SK-N-SH (cell line): Measurements from ENCODE around the gene CD22. TPM values are rescaled to one million over a fixed set of nuclear protein-coding genes. Genes with fewer than 3 reads are reported as not detected.

Experiments used
- CTCF ChIA-PET: fragments of 300-600, 350-600 bp; formaldehyde crosslinking; extraction: SDS; loops from one replicate; lab custom pipeline; 2021; lab: Yijun Ruan, JAX
- POLR2A ChIA-PET: fragments of 350-600 bp; sonication (Branson Sonifier 250); formaldehyde crosslinking; extraction: SDS; loops from one replicate; lab custom pipeline; 2020; ENCODE audit warnings: antibody characterized with exemption, inconsistent platforms; lab: Yijun Ruan, JAX
- DNase-seq: peaks from one replicate; pipeline ENCODE4 v3.0.0; 2012
- H2AFZ ChIP-seq: fragments of 200-600 bp; sonication (generic); 2 replicates; pipeline ENCODE4 v1.8.1; 2016; ENCODE audit warnings: antibody characterized with exemption, mild to moderate bottlenecking, low read depth
- H3F3A ChIP-seq: fragments of 200-600 bp; sonication (generic); replicated peaks from 2 replicates; pipeline ENCODE3; 2016; ENCODE audit warnings: antibody characterized with exemption, mild to moderate bottlenecking; ENCODE audit not compliant: insufficient read depth
- H3K27ac ChIP-seq, 2 experiments: fragments of 200-500 bp in 1 of 2; fragments of 200-600 bp in 1 of 2; sonication (Bioruptor generic) in 1 of 2; sonication (generic), shearing (Covaris generic) in 1 of 2; 2 replicates each; pipeline versions ENCODE4 v1.5.1 to v1.6.1; 2014 to 2016; ENCODE audit warnings: low read depth in 2 of 2, inconsistent platforms in 1 of 2, low read length in 1 of 2, mild to moderate bottlenecking in 1 of 2, mixed read lengths in 1 of 2
- H3K27me3 ChIP-seq: fragments of 200-600 bp; sonication (generic), shearing (Covaris generic); 2 replicates; pipeline ENCODE4 v1.6.1; 2016; ENCODE audit warnings: mixed run types; ENCODE audit not compliant: insufficient read depth
- H3K36me3 ChIP-seq, 2 experiments: fragments of 200-500 bp in 1 of 2; fragments of 200-600 bp in 1 of 2; sonication (Bioruptor generic) in 1 of 2; sonication (generic) in 1 of 2; replicated peaks in 1 of 2; 2 replicates each; pipeline versions ENCODE3 to v1.5.1; 2014 to 2016; ENCODE audit warnings: low read length in 1 of 2, mild to moderate bottlenecking in 1 of 2; ENCODE audit not compliant: insufficient read depth in 2 of 2, control insufficient read depth in 1 of 2
- H3K4me1 ChIP-seq, 2 experiments: fragments of 200-500 bp in 1 of 2; fragments of 200-600 bp in 1 of 2; sonication (Bioruptor generic) in 1 of 2; sonication (generic), shearing (Covaris generic) in 1 of 2; 2 replicates each; pipeline versions ENCODE4 v1.5.1 to v1.6.1; 2014 to 2016; ENCODE audit warnings: low read depth in 1 of 2, low read length in 1 of 2, mixed run types in 1 of 2; ENCODE audit not compliant: insufficient read depth in 2 of 2, control insufficient read depth in 1 of 2
- H3K4me2 ChIP-seq: fragments of 200-600 bp; sonication (generic), shearing (Covaris generic); 2 replicates; pipeline ENCODE4 v1.6.1; 2017; ENCODE audit warnings: mixed run types
- H3K4me3 ChIP-seq, 2 experiments: fragments of 200-500 bp in 1 of 2; fragments of 200-600 bp in 1 of 2; sonication (Bioruptor generic) in 1 of 2; sonication (generic), shearing (Covaris generic) in 1 of 2; 2 replicates each; pipeline versions ENCODE4 v1.5.1 to v1.8.1; 2014 to 2016; ENCODE audit warnings: low read depth in 2 of 2, inconsistent platforms in 1 of 2, low read length in 1 of 2, mild to moderate bottlenecking in 1 of 2, mixed read lengths in 1 of 2, moderate library complexity in 1 of 2
- H3K79me2 ChIP-seq: fragments of 200-600 bp; sonication (generic); 2 replicates; pipeline ENCODE4 v1.8.1; 2017; ENCODE audit warnings: mild to moderate bottlenecking; ENCODE audit not compliant: insufficient read depth
- H3K9ac ChIP-seq: fragments of 200-600 bp; sonication (generic); 2 replicates; pipeline ENCODE4 v1.6.1; 2017; ENCODE audit warnings: mixed run types
- H3K9me2 ChIP-seq: fragments of 200-600 bp; sonication (generic); 2 replicates; pipeline ENCODE4 v1.6.1; 2017; ENCODE audit warnings: mixed run types
- H3K9me3 ChIP-seq: fragments of 200-600 bp; sonication (generic); 2 replicates; pipeline ENCODE4 v1.6.1; 2017; ENCODE audit warnings: mixed run types, mild to moderate bottlenecking, moderate library complexity
- H4K20me1 ChIP-seq: fragments of 200-600 bp; sonication (generic); 2 replicates; pipeline ENCODE4 v1.6.1; 2017; ENCODE audit warnings: mild to moderate bottlenecking, mixed run types; ENCODE audit not compliant: insufficient read depth
- CHD2 ChIP-seq: fragments of 150-350 bp; IDR thresholded peaks from 2 replicates; pipeline ENCODE4 v1.6.1; 2018; ENCODE audit warnings: low read length; ENCODE audit not compliant: partially characterized antibody
- ELF1 ChIP-seq: IDR thresholded peaks from 2 replicates; pipeline ENCODE4 v1.4.0; 2012
- EP300 ChIP-seq, 2 experiments: IDR thresholded peaks; 2 replicates each; pipeline versions ENCODE4 v1.4.0 to v1.6.1; 2012; ENCODE audit warnings: borderline replicate concordance in 1 of 2, low read depth in 1 of 2, low read length in 1 of 2
- GABPA ChIP-seq: IDR thresholded peaks from 2 replicates; pipeline ENCODE4 v1.4.0; 2012; ENCODE audit warnings: low read depth, mild to moderate bottlenecking
- GATA2 ChIP-seq: sonication (generic); formaldehyde crosslinking; IDR thresholded peaks from 2 replicates; pipeline ENCODE4 v1.5.0; 2020; ENCODE audit warnings: mild to moderate bottlenecking, missing genetic modification reagents
- JUND ChIP-seq: IDR thresholded peaks from 2 replicates; pipeline ENCODE4 v1.4.0; 2012
- MXI1 ChIP-seq: IDR thresholded peaks from 2 replicates; pipeline ENCODE4 v1.6.1; 2012; ENCODE audit warnings: mild to moderate bottlenecking, low read depth, low read length, improper control_type of control experiment
- NFIC ChIP-seq: IDR thresholded peaks from 2 replicates; pipeline ENCODE4 v1.4.0; 2012; ENCODE audit warnings: borderline replicate concordance
- RAD21 ChIP-seq: IDR thresholded peaks from 2 replicates; pipeline ENCODE4 v1.6.1; 2012; ENCODE audit warnings: mild to moderate bottlenecking, low read length
- RXRA ChIP-seq: IDR thresholded peaks from 2 replicates; pipeline ENCODE4 v1.4.0; 2012; ENCODE audit warnings: low read depth, mild to moderate bottlenecking, borderline replicate concordance
- SIN3A ChIP-seq: IDR thresholded peaks from 2 replicates; pipeline ENCODE4 v1.6.1; 2012; ENCODE audit warnings: low read depth, mild to moderate bottlenecking, low read length, moderate library complexity, borderline replicate concordance
- SMC3 ChIP-seq: IDR thresholded peaks from 2 replicates; pipeline ENCODE4 v1.6.1; 2012; ENCODE audit warnings: low read depth, low read length, improper control_type of control experiment
- TAF1 ChIP-seq: IDR thresholded peaks from 2 replicates; pipeline ENCODE4 v1.6.1; 2012; ENCODE audit warnings: low read depth, mild to moderate bottlenecking, low read length, moderate library complexity, borderline replicate concordance
- YY1 ChIP-seq: IDR thresholded peaks from 2 replicates; pipeline ENCODE4 v1.4.0; 2012; ENCODE audit warnings: low read depth, mild to moderate bottlenecking
- WGBS: methylation state at CpG from one replicate; pipeline ENCODE4 v1.1.6; 2017; ENCODE audit warnings: low lambda C conversion rate; 5-methylcytosine and 5-hydroxymethylcytosine counted together
- polyA plus RNA-seq, 3 experiments: library from polyadenylated mRNA; depleted of rRNA; stranded (reverse); fragments of >200 nt; gene quantifications; 2 replicates each; pipeline ENCODE4 v1.2.3, GENCODE V29; 2012
- TF ChIP-seq, protein P1 (sequence below): fragments of 150-350 bp; IDR thresholded peaks from 2 replicates; pipeline ENCODE4 v1.6.1; 2016; ENCODE audit warnings: mild to moderate bottlenecking, low read depth, low read length
- TF ChIP-seq, protein P2 (sequence below): IDR thresholded peaks from 2 replicates; pipeline ENCODE4 v1.4.0; 2012; ENCODE audit warnings: low read depth
- TF ChIP-seq, protein P3 (sequence below): IDR thresholded peaks from 2 replicates; pipeline ENCODE4 v1.4.0; 2012; ENCODE audit warnings: low read depth, borderline replicate concordance
- TF ChIP-seq, protein P4 (sequence below): fragments of 150-350 bp; IDR thresholded peaks from 2 replicates; pipeline ENCODE4 v1.6.1; 2017; ENCODE audit warnings: antibody characterized with exemption, low read length, low read depth, borderline replicate concordance
- TF ChIP-seq, protein P5 (sequence below): IDR thresholded peaks from 2 replicates; pipeline ENCODE4 v1.4.0; 2012; ENCODE audit warnings: low read depth, borderline replicate concordance

The CD22 gene
- polyA plus RNA-seq, 1 of the 3 experiments (the other 2 are of a cell fraction) = 0.18 TPM

DNA sequence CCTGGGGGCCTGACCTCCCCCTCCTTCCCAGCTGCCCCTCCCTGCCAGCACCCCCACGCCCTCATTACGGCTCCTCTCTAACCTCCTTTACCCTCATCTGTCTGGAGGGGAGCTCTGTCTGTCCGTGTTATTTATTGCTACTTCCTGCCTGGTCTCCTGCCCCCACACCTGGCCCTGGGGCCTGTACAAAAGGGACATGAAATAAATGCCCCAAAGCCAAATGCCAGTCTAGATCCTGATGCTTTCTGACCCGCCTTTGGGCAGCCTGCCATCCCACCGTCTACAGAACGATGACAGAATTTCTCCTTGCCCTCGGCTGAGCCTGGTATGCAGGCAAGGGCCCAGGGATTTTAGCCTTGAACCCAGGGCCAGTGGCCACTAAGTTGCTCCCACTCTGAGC, 15.4 kb upstream of the CD22 start:
- POLR2A ChIA-PET = no interaction called here
- Histone ChIP-seq H3K4me1 (no peaks in the 10 kb centered on the region), H3K9me2 (no peaks in the 10 kb centered on the region), H3K27me3 (no peaks in the 10 kb centered on the region), H3K4me3 (no peak overlapping the region), H2AFZ (no peak overlapping the region), H3K4me2 (no peak overlapping the region), H3K36me3 (no peaks in the 10 kb centered on the region), H3K9me3 (no peaks in the 10 kb centered on the region), H3F3A (no peaks in the 10 kb centered on the region), H3K27ac (no peak overlapping the region), H3K9ac (no peak overlapping the region), H3K79me2 (no peaks in the 10 kb centered on the region), H4K20me1 (no peaks in the 10 kb centered on the region)
- CTCF ChIA-PET = interaction anchor here (0.8 to 1.4 kb wide), 3 partner anchors 17 to 178 kb away, joined by 3 to 4 read pairs (median 3); partner anchors contain the start of gene LGI4
- DNase-seq = no peak
- TF ChIP-seq, protein P1, sequence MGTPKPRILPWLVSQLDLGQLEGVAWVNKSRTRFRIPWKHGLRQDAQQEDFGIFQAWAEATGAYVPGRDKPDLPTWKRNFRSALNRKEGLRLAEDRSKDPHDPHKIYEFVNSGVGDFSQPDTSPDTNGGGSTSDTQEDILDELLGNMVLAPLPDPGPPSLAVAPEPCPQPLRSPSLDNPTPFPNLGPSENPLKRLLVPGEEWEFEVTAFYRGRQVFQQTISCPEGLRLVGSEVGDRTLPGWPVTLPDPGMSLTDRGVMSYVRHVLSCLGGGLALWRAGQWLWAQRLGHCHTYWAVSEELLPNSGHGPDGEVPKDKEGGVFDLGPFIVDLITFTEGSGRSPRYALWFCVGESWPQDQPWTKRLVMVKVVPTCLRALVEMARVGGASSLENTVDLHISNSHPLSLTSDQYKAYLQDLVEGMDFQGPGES = no peak
- TF ChIP-seq SIN3A = no peak
- TF ChIP-seq RAD21 = no peak
- no peak for TF ChIP-seq ELF1
- no peak for TF ChIP-seq TAF1
- TF ChIP-seq EP300 (IDR thresholded peaks at IDR 0.05; ENCODE audit: borderline replicate concordance in 1 of 2, low read depth in 1 of 2, low read length in 1 of 2) = no peak
- TF ChIP-seq NFIC = no peak
- no peak for TF ChIP-seq JUND
- TF ChIP-seq GATA2 (CRISPR knock-in tag) = no peak
- TF ChIP-seq YY1 = no peak
- TF ChIP-seq, protein P2, sequence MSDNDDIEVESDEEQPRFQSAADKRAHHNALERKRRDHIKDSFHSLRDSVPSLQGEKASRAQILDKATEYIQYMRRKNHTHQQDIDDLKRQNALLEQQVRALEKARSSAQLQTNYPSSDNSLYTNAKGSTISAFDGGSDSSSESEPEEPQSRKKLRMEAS = no peak
- TF ChIP-seq RXRA = no peak
- TF ChIP-seq CHD2 = no peak
- TF ChIP-seq, protein P3, sequence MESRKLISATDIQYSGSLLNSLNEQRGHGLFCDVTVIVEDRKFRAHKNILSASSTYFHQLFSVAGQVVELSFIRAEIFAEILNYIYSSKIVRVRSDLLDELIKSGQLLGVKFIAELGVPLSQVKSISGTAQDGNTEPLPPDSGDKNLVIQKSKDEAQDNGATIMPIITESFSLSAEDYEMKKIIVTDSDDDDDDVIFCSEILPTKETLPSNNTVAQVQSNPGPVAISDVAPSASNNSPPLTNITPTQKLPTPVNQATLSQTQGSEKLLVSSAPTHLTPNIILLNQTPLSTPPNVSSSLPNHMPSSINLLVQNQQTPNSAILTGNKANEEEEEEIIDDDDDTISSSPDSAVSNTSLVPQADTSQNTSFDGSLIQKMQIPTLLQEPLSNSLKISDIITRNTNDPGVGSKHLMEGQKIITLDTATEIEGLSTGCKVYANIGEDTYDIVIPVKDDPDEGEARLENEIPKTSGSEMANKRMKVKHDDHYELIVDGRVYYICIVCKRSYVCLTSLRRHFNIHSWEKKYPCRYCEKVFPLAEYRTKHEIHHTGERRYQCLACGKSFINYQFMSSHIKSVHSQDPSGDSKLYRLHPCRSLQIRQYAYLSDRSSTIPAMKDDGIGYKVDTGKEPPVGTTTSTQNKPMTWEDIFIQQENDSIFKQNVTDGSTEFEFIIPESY = no peak
- no peak for TF ChIP-seq SMC3
- TF ChIP-seq, protein P4, sequence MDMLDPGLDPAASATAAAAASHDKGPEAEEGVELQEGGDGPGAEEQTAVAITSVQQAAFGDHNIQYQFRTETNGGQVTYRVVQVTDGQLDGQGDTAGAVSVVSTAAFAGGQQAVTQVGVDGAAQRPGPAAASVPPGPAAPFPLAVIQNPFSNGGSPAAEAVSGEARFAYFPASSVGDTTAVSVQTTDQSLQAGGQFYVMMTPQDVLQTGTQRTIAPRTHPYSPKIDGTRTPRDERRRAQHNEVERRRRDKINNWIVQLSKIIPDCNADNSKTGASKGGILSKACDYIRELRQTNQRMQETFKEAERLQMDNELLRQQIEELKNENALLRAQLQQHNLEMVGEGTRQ = no peak
- TF ChIP-seq MXI1 = no peak
- no peak for TF ChIP-seq GABPA
- TF ChIP-seq, protein P5, sequence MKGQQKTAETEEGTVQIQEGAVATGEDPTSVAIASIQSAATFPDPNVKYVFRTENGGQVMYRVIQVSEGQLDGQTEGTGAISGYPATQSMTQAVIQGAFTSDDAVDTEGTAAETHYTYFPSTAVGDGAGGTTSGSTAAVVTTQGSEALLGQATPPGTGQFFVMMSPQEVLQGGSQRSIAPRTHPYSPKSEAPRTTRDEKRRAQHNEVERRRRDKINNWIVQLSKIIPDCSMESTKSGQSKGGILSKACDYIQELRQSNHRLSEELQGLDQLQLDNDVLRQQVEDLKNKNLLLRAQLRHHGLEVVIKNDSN = no peak
- 17% methylated on average over 6 of the region's 7 CpGs for WGBS
